CD4-positive, alpha-beta T cell (primary cell): Measurements from ENCODE around the gene MMAB. TPM values are rescaled to one million over a fixed set of nuclear protein-coding genes. Genes with fewer than 3 reads are reported as not detected.

Experiments
- ATAC-seq: fragments of 200-7000 bp; cut with Tn5 transposase; one replicate; pipeline ENCODE4 v1.10.0; 2022; ENCODE audit warnings: mild to moderate bottlenecking; ENCODE audit not compliant: poor library complexity
- CTCF ChIA-PET: fragments of 350-600 bp; sonication (Branson Sonifier 250); formaldehyde crosslinking; loops from one replicate; lab custom pipeline; 2021; ENCODE audit warnings: antibody characterized with exemption, inconsistent platforms; lab: Charles Lee
- POLR2A ChIA-PET: fragments of 350-600 bp; sonication (Branson Sonifier 250); formaldehyde crosslinking; loops from one replicate; lab custom pipeline; 2021; ENCODE audit warnings: antibody characterized with exemption, inconsistent platforms; lab: Charles Lee
- DNase-seq, 14 experiments: peaks; one replicate each; pipeline ENCODE4 v3.0.0-alpha.2; 2013 to 2020; ENCODE audit warnings: mixed read lengths in 2 of 14
- H3K27ac ChIP-seq, 2 donors: one replicate each; pipeline versions ENCODE4 v1.5.1 to v1.7.0; 2013; ENCODE audit warnings: low read length in 2 of 2, low read depth in 1 of 2, mild to moderate bottlenecking in 1 of 2
- H3K27me3 ChIP-seq, 2 experiments: 1 replicate in 1 of 2; 2 replicates in 1 of 2; pipeline versions ENCODE4 v1.6.1 to v1.7.0; 2013; ENCODE audit warnings: low read length in 2 of 2, control low read depth in 1 of 2, mild to moderate bottlenecking in 1 of 2, moderate library complexity in 1 of 2; ENCODE audit not compliant: insufficient read depth in 2 of 2, control insufficient read depth in 1 of 2
- H3K36me3 ChIP-seq: one replicate; pipeline ENCODE4 v1.6.1; 2013; ENCODE audit warnings: low read length, control low read depth; ENCODE audit not compliant: insufficient read depth
- H3K4me1 ChIP-seq: one replicate; pipeline ENCODE4 v1.6.1; 2013; ENCODE audit warnings: low read length, control low read depth; ENCODE audit not compliant: insufficient read depth
- H3K4me3 ChIP-seq: one replicate; pipeline ENCODE4 v1.5.1; 2013; ENCODE audit warnings: mild to moderate bottlenecking, low read length, moderate library complexity
- H3K9me3 ChIP-seq, 2 experiments: 1 replicate in 1 of 2; 2 replicates in 1 of 2; pipeline versions ENCODE4 v1.6.1 to v1.7.0; 2013; ENCODE audit warnings: low read length in 2 of 2, mild to moderate bottlenecking in 2 of 2, control low read depth in 1 of 2, moderate library complexity in 1 of 2; ENCODE audit not compliant: control insufficient read depth in 1 of 2, insufficient read depth in 1 of 2
- H3K27ac Mint-ChIP-seq: one replicate; pipeline ENCODE4 v1.8.0; 2020; ENCODE audit warnings: mixed read lengths
- H3K27me3 Mint-ChIP-seq: one replicate; pipeline ENCODE4 v1.8.0; 2021; ENCODE audit warnings: mixed read lengths
- H3K36me3 Mint-ChIP-seq: one replicate; pipeline ENCODE4 v1.8.0; 2021; ENCODE audit warnings: low read depth, mixed read lengths
- H3K4me1 Mint-ChIP-seq: one replicate; pipeline ENCODE4 v1.8.0; 2021; ENCODE audit warnings: low read depth, mixed read lengths
- H3K4me3 Mint-ChIP-seq: one replicate; pipeline ENCODE4 v1.8.0; 2020; ENCODE audit warnings: mild to moderate bottlenecking, mixed read lengths
- H3K9me3 Mint-ChIP-seq: one replicate; pipeline ENCODE4 v1.8.0; 2020; ENCODE audit warnings: mixed read lengths
- CTCF ChIP-seq: fragments of 200-600 bp; IDR thresholded peaks from one replicate; pipeline ENCODE4 v1.8.0; 2022; ENCODE audit warnings: antibody characterized with exemption, mild to moderate bottlenecking
- intact Hi-C, 2 experiments: fragments of 100-400 bp; cut with DNase I in 1 of 2; cut with micrococcal nuclease in 1 of 2; formaldehyde crosslinking; loops; one replicate each; pipeline versions ENCODE4 v1.15.1 to v1.9.0; 2023 to 2025; cut with DNase I, micrococcal nuclease
- total RNA-seq, 174 experiments: library from RNA in 2 of 174; stranded (reverse) in 2 of 174; gene quantifications; one replicate each; pipeline ENCODE4 v1.2.3 and lab custom pipeline; 2021 to 2026

MMAB gene
- total RNA-seq, 2 experiments from 2014 or later, result 8.6 to 9.2 TPM

- Mint-ChIP-seq H3K4me3 (no peak overlapping the region), H3K9me3 (no peaks in the 10 kb centered on the region), H3K27ac (no peak overlapping the region), H3K27me3 (no peaks in the 10 kb centered on the region), H3K36me3 (peaks cover 26% of the 10 kb centered on the region), H3K4me1 (peaks cover 14% of the 10 kb centered on the region)
- no peak overlapping the region for H3K27ac ChIP-seq
- H3K9me3 ChIP-seq, result no peaks in the 10 kb centered on the region
- TF ChIP-seq CTCF, result no peak
- ATAC-seq (no peak), DNase-seq (no peak)
- H3K36me3 ChIP-seq, result peaks cover 8% of the 10 kb centered on the region
- ChIA-PET POLR2A (no interaction called here), CTCF (no interaction called here)
- intact Hi-C loops, result no loop called here
- H3K4me3 ChIP-seq, result no peak overlapping the region
- H3K27me3 ChIP-seq, result no peaks in the 10 kb centered on the region
- H3K4me1 ChIP-seq, result peaks cover 12% of the 10 kb centered on the region
These were observed 17.3 kb upstream of the MMAB start for GRCh38 chr12:109590566-109590965.

GRCh38 chr12:109589691-109590245 lies 16.5 kb upstream of the MMAB start:
- Histone ChIP-seq H3K27ac (no peak overlapping the region), H3K9me3 (no peaks in the 10 kb centered on the region), H3K4me3 (no peak overlapping the region), H3K4me1 (peaks cover 4% of the 10 kb centered on the region), H3K36me3 (peaks cover 8% of the 10 kb centered on the region), H3K27me3 (no peaks in the 10 kb centered on the region)
- Mint-ChIP-seq H3K27ac (no peak overlapping the region), H3K4me1 (peaks cover 6% of the 10 kb centered on the region), H3K4me3 (no peak overlapping the region), H3K9me3 (no peaks in the 10 kb centered on the region), H3K27me3 (no peaks in the 10 kb centered on the region), H3K36me3 (peaks cover 31% of the 10 kb centered on the region)
- ChIA-PET POLR2A (no interaction called here), CTCF (no interaction called here)
- ATAC-seq, result no peak
- DNase-seq, result no peak
- intact Hi-C loops, result no loop called here
- no peak for TF ChIP-seq CTCF

- no peak for TF ChIP-seq CTCF
- Mint-ChIP-seq H3K27ac (no peak overlapping the region), H3K27me3 (no peaks in the 10 kb centered on the region), H3K4me1 (peaks cover under 1% of the 10 kb centered on the region), H3K36me3 (peaks cover 31% of the 10 kb centered on the region), H3K4me3 (no peak overlapping the region), H3K9me3 (no peaks in the 10 kb centered on the region)
- H3K27ac ChIP-seq, result no peak overlapping the region
- no peak for DNase-seq
- no peak overlapping the region for H3K4me3 ChIP-seq
- ChIA-PET POLR2A (no interaction called here), CTCF (no interaction called here)
- H3K4me1 ChIP-seq, result no peaks in the 10 kb centered on the region
- no peaks in the 10 kb centered on the region for H3K9me3 ChIP-seq
- H3K27me3 ChIP-seq, result no peaks in the 10 kb centered on the region
- H3K36me3 ChIP-seq, result peaks cover 10% of the 10 kb centered on the region
- intact Hi-C loops, result no loop called here
- no peak for ATAC-seq
These were observed 15.9 kb upstream of the MMAB start for GRCh38 chr12:109589240-109589590.
